PFSK-1 (cell line): ENCODE data around the gene KRTAP1-5.

Experiments used
- FOXP2 ChIP-seq: optimal IDR thresholded peaks from 2 replicates; pipeline ENCODE3; 2011; ENCODE audit warnings: borderline replicate concordance, control low read depth, inconsistent platforms; ENCODE audit not compliant: insufficient read depth; ENCODE audit errors: extremely low read length, extremely low read depth
- POLR2AphosphoS5 ChIP-seq: IDR thresholded peaks from 2 replicates; pipeline ENCODE4 v1.6.1; 2012; ENCODE audit warnings: low read depth, mild to moderate bottlenecking, control low read depth, low read length, moderate library complexity
- REST ChIP-seq, 2 experiments: IDR thresholded peaks; 2 replicates each; pipeline versions ENCODE4 v1.6.1 to v1.8.0; 2011 to 2012; ENCODE audit warnings: low read depth in 2 of 2, low read length in 2 of 2, control low read depth in 1 of 2, inconsistent platforms in 1 of 2, mild to moderate bottlenecking in 1 of 2, moderate library complexity in 1 of 2; ENCODE audit not compliant: insufficient read depth in 1 of 2
- SIN3A ChIP-seq: IDR thresholded peaks from 2 replicates; pipeline ENCODE4 v1.6.1; 2012; ENCODE audit warnings: mild to moderate bottlenecking, low read length, moderate library complexity, borderline replicate concordance; ENCODE audit not compliant: insufficient read depth
- TAF1 ChIP-seq: IDR thresholded peaks from 2 replicates; pipeline ENCODE4 v1.6.1; 2012; ENCODE audit warnings: low read length, control low read depth, borderline replicate concordance; ENCODE audit not compliant: insufficient read depth

KRTAP1-5 gene

DNA sequence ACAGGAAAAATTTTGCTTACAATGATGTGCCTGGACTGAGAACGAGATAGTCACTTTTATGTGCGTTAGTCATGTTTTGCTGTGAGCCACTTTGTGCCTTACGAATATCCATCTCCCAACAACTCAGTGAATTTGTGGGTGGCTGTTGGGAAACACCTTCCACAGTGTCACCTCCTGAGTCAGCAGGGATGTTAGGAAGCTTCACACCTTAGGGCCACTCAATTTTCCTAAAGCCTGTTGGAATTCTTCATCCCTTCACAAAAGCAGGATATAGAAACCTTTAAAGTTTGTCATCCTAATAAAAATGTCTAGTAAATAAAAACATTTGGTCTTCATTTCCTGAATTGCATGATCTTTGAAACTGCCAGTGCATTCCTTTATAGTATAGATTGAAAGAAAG is 13.8 kb downstream of the KRTAP1-5 start:
- no peak for TF ChIP-seq TAF1
- TF ChIP-seq POLR2AphosphoS5, result no peak
- no peak for TF ChIP-seq REST (IDR thresholded peaks at IDR 0.05; ENCODE audit: insufficient read depth in 1 of 2, low read depth in 2 of 2, low read length in 2 of 2)
- TF ChIP-seq FOXP2, result no peak
- TF ChIP-seq SIN3A, result no peak

- TF ChIP-seq FOXP2, result no peak
- no peak for TF ChIP-seq REST (IDR thresholded peaks at IDR 0.05; ENCODE audit: insufficient read depth in 1 of 2, low read depth in 2 of 2, low read length in 2 of 2)
- no peak for TF ChIP-seq POLR2AphosphoS5
- TF ChIP-seq TAF1, result no peak
- TF ChIP-seq SIN3A, result no peak
These were observed 14.5 kb downstream of the KRTAP1-5 start for GRCh38 chr17:41012326-41013120.

DNA sequence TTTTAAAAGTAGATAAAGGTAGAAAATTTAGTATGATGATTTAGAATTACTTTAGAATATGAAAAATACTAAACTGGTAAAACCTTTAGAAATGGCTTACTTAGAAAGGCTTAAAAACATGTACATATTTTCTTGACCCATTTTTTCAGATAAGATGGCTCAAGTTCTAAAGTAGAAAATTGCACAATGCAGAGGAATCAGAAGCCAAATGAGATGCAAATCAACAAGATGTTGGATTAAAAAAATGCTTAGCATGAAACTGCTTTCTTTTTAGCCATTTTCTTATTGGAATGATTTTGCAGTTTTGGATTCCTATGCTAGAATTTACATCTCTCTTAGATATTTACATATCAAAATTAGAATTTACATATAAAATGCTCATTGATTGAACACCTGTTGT is 16.6 kb downstream of the KRTAP1-5 start:
- TF ChIP-seq TAF1 (no peak), SIN3A (no peak), REST (IDR thresholded peaks at IDR 0.05; ENCODE audit: insufficient read depth in 1 of 2, low read depth in 2 of 2, low read length in 2 of 2) (no peak), FOXP2 (no peak), POLR2AphosphoS5 (no peak)

GRCh38 chr17:41009936-41010335 is 17.1 kb downstream of the KRTAP1-5 start:
- no peak for TF ChIP-seq SIN3A
- TF ChIP-seq FOXP2, result no peak
- TF ChIP-seq TAF1, result no peak
- no peak for TF ChIP-seq POLR2AphosphoS5
- TF ChIP-seq REST (IDR thresholded peaks at IDR 0.05; ENCODE audit: insufficient read depth in 1 of 2, low read depth in 2 of 2, low read length in 2 of 2), result no peak

GRCh38 chr17:41009301-41009760 is 17.7 kb downstream of the KRTAP1-5 start:
- TF ChIP-seq FOXP2, result no peak
- TF ChIP-seq POLR2AphosphoS5, result no peak
- TF ChIP-seq REST (IDR thresholded peaks at IDR 0.05; ENCODE audit: insufficient read depth in 1 of 2, low read depth in 2 of 2, low read length in 2 of 2), result no peak
- no peak for TF ChIP-seq SIN3A
- no peak for TF ChIP-seq TAF1
